SH-SY5Y (cell line): Measurements from ENCODE around the gene CTNS.

Experiments used
- GATA2 ChIP-seq: IDR thresholded peaks from 2 replicates; pipeline ENCODE4 v1.6.1; 2011; ENCODE audit warnings: mild to moderate bottlenecking, low read depth, low read length
- GATA3 ChIP-seq: IDR thresholded peaks from 2 replicates; pipeline ENCODE4 v1.6.1; 2011; ENCODE audit warnings: low read depth, mild to moderate bottlenecking, low read length, moderate library complexity

CTNS gene

GRCh38 chr17:3641014-3641413 is 4.5 kb downstream of the CTNS start:
- TF ChIP-seq GATA3: no peak
- no peak for TF ChIP-seq GATA2

GRCh38 chr17:3641717-3642486 is 5.3 kb downstream of the CTNS start:
- TF ChIP-seq GATA3: no peak
- TF ChIP-seq GATA2: no peak

GRCh38 chr17:3643889-3644349 is 7.4 kb downstream of the CTNS start:
- no peak for TF ChIP-seq GATA2
- no peak for TF ChIP-seq GATA3

- TF ChIP-seq GATA3 (no peak), GATA2 (no peak)
Measured at GRCh38 chr17:3645310-3645709, 8.8 kb downstream of the CTNS start.

- TF ChIP-seq GATA3 (no peak), GATA2 (no peak)
Measured at GRCh38 chr17:3647251-3647650, 10.7 kb downstream of the CTNS start.

- no peak for TF ChIP-seq GATA2
- no peak for TF ChIP-seq GATA3
Measured at GRCh38 chr17:3647769-3648555, 11.4 kb downstream of the CTNS start.

- TF ChIP-seq GATA2 (no peak), GATA3 (no peak)
Measured at GRCh38 chr17:3655766-3656165, 19.2 kb downstream of the CTNS start.

GRCh38 chr17:3656353-3656752 is 19.8 kb downstream of the CTNS start:
- TF ChIP-seq GATA3 (no peak), GATA2 (no peak)

- no peak for TF ChIP-seq GATA3
- no peak for TF ChIP-seq GATA2
Measured at GRCh38 chr17:3656755-3657587, 20.4 kb downstream of the CTNS start.

GRCh38 chr17:3657588-3657869 is 21.0 kb downstream of the CTNS start:
- TF ChIP-seq GATA2: no peak
- no peak for TF ChIP-seq GATA3

- TF ChIP-seq GATA2 (no peak), GATA3 (no peak)
Measured at GRCh38 chr17:3657874-3658783, 21.6 kb downstream of the CTNS start.

- no peak for TF ChIP-seq GATA3
Measured at GRCh38 chr17:3658784-3659449, 22.4 kb downstream of the CTNS start.

- TF ChIP-seq GATA2: no peak
Measured at GRCh38 chr17:3659541-3660111, 23.1 kb downstream of the CTNS start.
